ENCODE results near the gene SLC6A2.

Gene SLC6A2

DNA sequence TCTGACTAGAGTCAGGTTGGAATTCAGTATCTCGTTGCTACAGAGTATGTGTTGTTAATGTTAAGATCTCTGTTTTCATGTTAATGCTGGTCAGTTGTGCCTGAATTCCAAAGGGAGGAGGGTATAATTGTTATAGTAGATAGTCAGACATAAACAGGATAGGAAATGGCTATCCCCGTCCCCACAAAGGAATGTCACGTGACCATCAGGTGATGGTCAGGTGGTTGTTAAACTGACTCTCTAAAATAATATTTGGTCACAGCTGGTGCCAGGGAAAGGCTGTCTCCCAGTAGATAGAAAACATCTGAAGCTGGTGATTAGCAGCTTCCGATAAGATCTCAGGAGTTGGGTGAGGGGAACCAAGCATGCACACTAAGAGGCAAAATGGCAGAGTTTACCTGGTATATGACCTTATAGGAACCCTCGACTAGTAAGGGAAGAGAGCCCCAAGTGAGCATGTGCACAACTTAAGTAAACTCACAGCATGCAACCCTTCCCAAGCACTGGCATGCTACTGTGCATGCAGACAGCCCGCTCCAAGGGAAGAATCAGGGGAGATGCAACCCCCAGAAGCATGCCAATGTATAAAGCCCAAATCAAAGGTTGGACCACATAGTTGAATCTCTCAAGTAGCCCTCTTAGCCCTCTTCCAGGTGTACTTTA is 27.4 kb upstream of the SLC6A2 start:
- no peak overlapping the region for H3K27ac ChIP-seq (ENCODE audit: low read length)
- H3K4me1 ChIP-seq (ENCODE audit: control insufficient read depth, insufficient read depth, low read length) = no peaks in the 10 kb centered on the region
- no CpG with 5 or more reads among the region's 6 CpGs for WGBS (ENCODE audit: insufficient coverage, insufficient read length)
- no peaks in the 10 kb centered on the region for H3K36me3 ChIP-seq (ENCODE audit: control insufficient read depth, insufficient read depth, low read length)
- H3K27me3 ChIP-seq (ENCODE audit: control insufficient read depth, insufficient read depth, low read length) = no peaks in the 10 kb centered on the region
- no peaks in the 10 kb centered on the region; the same call in 1 of the 2 replicates for H3K9me3 ChIP-seq (ENCODE audit: control insufficient read depth, insufficient read depth, low read length)
- DNase-seq (ENCODE audit: low read depth, low spot score) = no peak
- no peak overlapping the region for H3K4me3 ChIP-seq (ENCODE audit: low read length)

DNA sequence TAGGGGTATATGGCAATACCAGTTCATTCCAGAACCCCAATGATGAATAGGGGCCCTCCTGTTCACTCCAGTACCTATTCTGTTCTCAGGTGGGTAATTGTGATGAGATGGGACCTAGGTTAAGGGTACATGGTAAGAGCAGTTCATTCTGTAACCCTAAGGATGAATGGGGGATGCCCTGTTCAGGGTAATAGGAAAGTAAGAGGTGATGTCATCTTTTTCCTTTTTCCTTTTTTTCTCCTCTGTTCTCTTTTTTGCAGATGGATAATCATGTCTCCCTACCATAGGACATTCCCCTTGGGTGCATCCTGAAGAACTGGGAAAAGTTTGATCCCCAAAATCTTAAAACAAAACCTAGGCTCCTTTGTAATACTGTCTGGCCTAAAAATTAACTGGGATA is 25.0 kb upstream of the SLC6A2 start:
- no peak for DNase-seq (ENCODE audit: low read depth, low spot score)
- Histone ChIP-seq H3K27me3 (ENCODE audit: control insufficient read depth, insufficient read depth, low read length) (no peaks in the 10 kb centered on the region), H3K9me3 (ENCODE audit: control insufficient read depth, insufficient read depth, low read length) (no peaks in the 10 kb centered on the region; the same call in 1 of the 2 replicates), H3K36me3 (ENCODE audit: control insufficient read depth, insufficient read depth, low read length) (no peaks in the 10 kb centered on the region), H3K4me3 (ENCODE audit: low read length) (no peak overlapping the region), H3K4me1 (ENCODE audit: control insufficient read depth, insufficient read depth, low read length) (no peaks in the 10 kb centered on the region), H3K27ac (ENCODE audit: low read length) (no peak overlapping the region)

DNA sequence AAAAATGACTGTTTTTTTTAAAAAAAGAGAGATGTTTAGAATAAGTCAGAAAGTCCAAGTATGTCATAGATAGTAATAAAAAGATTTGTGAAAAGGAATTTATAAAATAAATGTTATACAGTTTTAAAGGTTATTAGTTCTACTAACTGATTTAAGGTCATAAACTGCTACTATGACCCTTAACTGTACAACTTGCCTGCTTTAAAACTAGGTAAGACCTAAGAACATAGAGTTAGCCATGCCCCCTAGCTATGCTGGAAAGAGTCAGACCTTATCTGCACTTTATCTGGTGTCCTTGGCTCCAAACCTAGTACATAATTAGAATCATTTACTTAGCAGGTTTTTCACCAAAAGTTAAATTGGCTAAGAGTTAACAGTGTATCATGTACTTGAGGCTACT is 23.5 kb upstream of the SLC6A2 start:
- Histone ChIP-seq H3K4me3 (ENCODE audit: low read length) (no peak overlapping the region), H3K4me1 (ENCODE audit: control insufficient read depth, insufficient read depth, low read length) (no peaks in the 10 kb centered on the region), H3K9me3 (ENCODE audit: control insufficient read depth, insufficient read depth, low read length) (no peaks in the 10 kb centered on the region; the same call in 1 of the 2 replicates), H3K27me3 (ENCODE audit: control insufficient read depth, insufficient read depth, low read length) (no peaks in the 10 kb centered on the region), H3K27ac (ENCODE audit: low read length) (no peak overlapping the region), H3K36me3 (ENCODE audit: control insufficient read depth, insufficient read depth, low read length) (no peaks in the 10 kb centered on the region)
- no peak for DNase-seq (ENCODE audit: low read depth, low spot score)

DNA sequence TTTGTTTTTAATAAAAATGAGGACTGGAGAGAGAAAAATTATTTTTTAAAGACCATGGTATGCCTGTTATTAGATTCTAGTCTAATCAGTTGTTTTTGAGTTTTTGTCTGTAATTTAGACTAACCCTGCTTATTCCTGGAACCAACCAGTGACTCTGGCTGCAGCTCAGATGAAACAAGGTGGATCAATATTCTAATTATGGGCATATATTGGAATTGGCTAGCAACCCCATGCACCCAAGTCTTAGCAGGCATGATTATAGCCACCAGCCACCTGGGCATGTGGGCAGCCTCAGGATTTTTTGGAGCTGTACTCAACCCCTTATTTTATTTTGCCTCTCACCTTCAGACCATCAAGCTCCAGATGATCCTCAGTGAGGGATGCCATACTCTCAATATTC is 21.6 kb upstream of the SLC6A2 start:
- no peak for DNase-seq (ENCODE audit: low read depth, low spot score)
- Histone ChIP-seq H3K27ac (ENCODE audit: low read length) (no peak overlapping the region), H3K4me1 (ENCODE audit: control insufficient read depth, insufficient read depth, low read length) (no peaks in the 10 kb centered on the region), H3K36me3 (ENCODE audit: control insufficient read depth, insufficient read depth, low read length) (no peaks in the 10 kb centered on the region), H3K9me3 (ENCODE audit: control insufficient read depth, insufficient read depth, low read length) (no peaks in the 10 kb centered on the region), H3K27me3 (ENCODE audit: control insufficient read depth, insufficient read depth, low read length) (no peaks in the 10 kb centered on the region), H3K4me3 (ENCODE audit: low read length) (no peak overlapping the region)

DNA sequence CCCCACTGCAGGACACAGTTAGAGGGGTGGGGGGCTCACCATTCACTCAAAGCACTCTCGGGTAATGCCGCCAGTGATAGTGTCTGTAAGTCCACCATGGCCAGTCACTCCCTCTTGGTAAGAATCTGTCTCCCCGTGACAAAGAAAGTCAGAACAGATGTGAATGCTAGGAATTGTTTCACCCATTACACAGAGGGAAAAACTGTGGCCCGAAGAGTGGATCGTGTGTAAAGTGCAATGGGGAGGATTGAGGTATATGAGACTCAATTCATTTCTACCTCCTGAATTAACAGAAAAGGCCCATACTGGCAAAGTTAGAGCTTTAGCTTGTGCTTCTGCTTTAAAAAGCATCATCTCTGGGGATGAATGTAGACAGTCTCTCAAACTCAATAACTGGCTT is 17.5 kb upstream of the SLC6A2 start:
- Histone ChIP-seq H3K27ac (ENCODE audit: low read length) (no peak overlapping the region), H3K36me3 (ENCODE audit: control insufficient read depth, insufficient read depth, low read length) (no peaks in the 10 kb centered on the region), H3K4me3 (ENCODE audit: low read length) (no peak overlapping the region), H3K9me3 (ENCODE audit: control insufficient read depth, insufficient read depth, low read length) (no peaks in the 10 kb centered on the region), H3K4me1 (ENCODE audit: control insufficient read depth, insufficient read depth, low read length) (no peaks in the 10 kb centered on the region), H3K27me3 (ENCODE audit: control insufficient read depth, insufficient read depth, low read length) (no peaks in the 10 kb centered on the region)
- no peak for DNase-seq (ENCODE audit: low read depth, low spot score)
- no CpG with 5 or more reads among the region's 5 CpGs for WGBS (ENCODE audit: insufficient coverage, insufficient read length)

DNA sequence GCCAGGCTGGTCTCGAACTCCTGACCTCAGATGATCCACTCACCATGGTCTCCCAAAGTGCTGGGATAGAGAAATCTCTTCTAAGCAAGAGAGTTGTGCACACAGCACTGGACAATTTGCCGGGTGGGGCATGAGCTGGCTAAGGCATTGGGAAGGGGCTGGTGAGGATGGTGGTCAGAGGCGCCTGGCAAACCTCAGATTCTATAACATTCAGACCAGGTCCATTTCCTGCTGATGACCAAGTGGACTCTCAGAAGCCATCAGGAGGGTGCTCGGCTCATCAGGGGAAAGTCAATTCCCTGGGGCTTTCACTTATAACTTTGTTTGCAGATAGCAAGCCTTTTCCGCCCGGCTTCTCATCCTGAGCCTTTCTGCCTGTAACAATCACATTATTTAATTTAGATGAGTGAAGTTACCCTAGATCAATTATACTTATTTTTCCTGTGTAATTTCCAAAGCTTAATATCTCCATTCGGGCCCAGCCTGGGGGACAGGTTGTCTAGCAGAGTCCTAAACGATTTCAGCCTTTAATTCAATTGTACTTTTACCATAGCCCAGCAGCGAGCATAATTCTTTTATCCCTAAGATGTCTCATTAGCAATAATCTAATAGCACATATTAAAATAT is 15.0 kb upstream of the SLC6A2 start:
- DNase-seq (ENCODE audit: low read depth, low spot score) = no peak
- H3K27me3 ChIP-seq (ENCODE audit: control insufficient read depth, insufficient read depth, low read length) = no peaks in the 10 kb centered on the region
- no CpG with 5 or more reads among the region's 9 CpGs for WGBS (ENCODE audit: insufficient coverage, insufficient read length)
- H3K9me3 ChIP-seq (ENCODE audit: control insufficient read depth, insufficient read depth, low read length) = no peaks in the 10 kb centered on the region
- no peaks in the 10 kb centered on the region for H3K4me1 ChIP-seq (ENCODE audit: control insufficient read depth, insufficient read depth, low read length)
- H3K36me3 ChIP-seq (ENCODE audit: control insufficient read depth, insufficient read depth, low read length) = no peaks in the 10 kb centered on the region
- H3K4me3 ChIP-seq (ENCODE audit: low read length) = no peak overlapping the region
- H3K27ac ChIP-seq (ENCODE audit: low read length) = no peak overlapping the region

DNA sequence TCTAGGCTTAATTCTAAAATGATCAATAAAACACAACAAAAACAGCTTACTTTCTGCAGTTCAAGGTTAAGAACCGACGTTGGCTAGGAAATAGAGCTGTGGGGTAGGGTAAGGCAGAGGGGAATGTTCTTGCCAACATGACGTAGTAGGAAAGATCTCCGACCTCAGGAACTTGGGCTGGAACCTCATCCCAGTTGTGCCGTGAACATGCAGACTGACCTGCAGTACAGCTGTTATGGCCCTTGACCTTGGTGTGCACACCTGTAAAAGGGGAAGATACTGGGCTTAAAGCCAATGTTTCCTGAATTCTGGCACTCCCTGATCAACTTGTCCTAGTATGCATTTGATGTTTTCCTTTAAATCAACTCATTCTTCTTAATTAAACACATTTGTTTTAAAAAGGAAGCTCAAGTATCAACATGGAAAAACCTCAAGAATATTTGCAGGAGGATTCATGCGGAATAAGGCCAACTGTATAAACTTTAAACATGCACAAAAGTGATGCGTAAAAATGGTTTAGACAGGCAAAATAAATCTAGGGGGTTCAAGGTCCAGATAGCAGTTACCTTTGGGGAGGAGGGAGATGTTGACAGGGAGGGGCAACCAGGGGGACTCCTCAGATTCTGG is 14.2 kb upstream of the SLC6A2 start:
- no CpG with 5 or more reads among the region's 7 CpGs for WGBS (ENCODE audit: insufficient coverage, insufficient read length)

DNA sequence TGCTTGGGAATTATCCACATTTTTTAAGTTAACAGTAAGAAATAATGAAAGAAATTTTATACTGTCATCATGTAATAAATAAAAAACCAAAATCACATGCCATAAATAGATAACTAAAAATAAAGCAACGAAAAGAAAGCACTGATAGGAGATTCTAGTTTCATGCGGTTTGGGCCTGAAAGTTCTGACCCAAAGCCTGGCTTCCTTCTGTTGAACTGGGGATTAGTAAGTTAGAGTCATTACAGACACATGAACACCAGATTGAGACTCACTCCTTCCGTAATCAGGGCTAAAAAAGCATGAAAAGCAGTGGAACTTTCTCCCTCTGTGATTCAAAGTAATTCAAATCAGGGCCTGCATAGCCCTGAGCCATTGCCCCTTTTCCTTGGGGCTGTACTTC is 13.2 kb upstream of the SLC6A2 start:
- H3K9me3 ChIP-seq (ENCODE audit: control insufficient read depth, insufficient read depth, low read length) = no peaks in the 10 kb centered on the region
- no peaks in the 10 kb centered on the region for H3K36me3 ChIP-seq (ENCODE audit: control insufficient read depth, insufficient read depth, low read length)
- DNase-seq (ENCODE audit: low read depth, low spot score) = no peak
- H3K4me1 ChIP-seq (ENCODE audit: control insufficient read depth, insufficient read depth, low read length) = no peaks in the 10 kb centered on the region
- H3K27ac ChIP-seq (ENCODE audit: low read length) = no peak overlapping the region
- H3K27me3 ChIP-seq (ENCODE audit: control insufficient read depth, insufficient read depth, low read length) = no peaks in the 10 kb centered on the region
- no peak overlapping the region for H3K4me3 ChIP-seq (ENCODE audit: low read length)
- no CpG with 5 or more reads among the region's 3 CpGs for WGBS (ENCODE audit: insufficient coverage, insufficient read length)

More for the DNA sequence above, 14.2 kb upstream of the SLC6A2 start:
- H3K27me3 ChIP-seq (ENCODE audit: control insufficient read depth, insufficient read depth, low read length) = no peaks in the 10 kb centered on the region
- H3K36me3 ChIP-seq (ENCODE audit: control insufficient read depth, insufficient read depth, low read length) = no peaks in the 10 kb centered on the region
- H3K4me3 ChIP-seq (ENCODE audit: low read length) = no peak overlapping the region
- DNase-seq (ENCODE audit: low read depth, low spot score) = no peak
- H3K27ac ChIP-seq (ENCODE audit: low read length) = no peak overlapping the region
- H3K9me3 ChIP-seq (ENCODE audit: control insufficient read depth, insufficient read depth, low read length) = no peaks in the 10 kb centered on the region
- H3K4me1 ChIP-seq (ENCODE audit: control insufficient read depth, insufficient read depth, low read length) = no peaks in the 10 kb centered on the region

DNA sequence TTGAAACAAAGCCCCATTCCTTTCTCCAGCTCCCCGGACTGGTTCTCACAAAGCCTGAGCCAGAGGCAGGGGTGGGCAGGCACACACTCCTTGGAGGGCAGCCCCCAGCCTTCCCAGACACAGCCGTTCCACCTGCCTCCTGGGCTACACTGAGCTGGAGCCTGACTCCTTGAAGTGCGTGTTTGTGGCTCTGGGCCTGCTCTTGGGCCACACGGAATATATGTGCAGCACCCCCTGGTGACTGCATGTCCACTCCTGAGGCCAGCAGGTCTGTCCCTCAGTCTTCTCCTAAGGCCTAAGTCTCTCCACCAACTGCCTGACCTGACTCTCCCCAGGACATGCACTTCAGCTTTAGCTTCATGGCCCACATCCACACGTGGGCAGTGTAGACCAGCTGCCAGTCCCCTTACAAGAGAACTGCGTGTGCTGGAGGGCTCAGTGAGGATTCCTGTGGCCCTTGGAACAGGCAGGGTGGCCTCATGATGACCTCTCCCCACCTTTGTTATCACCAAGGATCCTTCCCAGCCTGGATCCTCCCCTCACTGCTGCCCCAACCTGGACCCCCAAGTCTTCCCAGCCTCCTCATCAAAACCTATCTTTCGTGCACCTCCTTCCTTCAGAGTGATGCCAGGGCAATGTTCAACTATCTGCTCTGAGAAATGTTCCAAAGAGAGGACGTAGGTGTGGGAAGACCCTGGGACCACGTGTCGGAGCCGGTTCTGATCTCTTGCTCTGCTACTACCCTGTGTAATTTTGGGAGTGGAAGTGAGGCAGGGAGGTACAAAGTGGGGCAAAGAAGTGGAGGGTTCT is 12.4 kb upstream of the SLC6A2 start:
- H3K27ac ChIP-seq (ENCODE audit: low read length) = no peak overlapping the region
- H3K36me3 ChIP-seq (ENCODE audit: control insufficient read depth, insufficient read depth, low read length) = no peaks in the 10 kb centered on the region
- DNase-seq (ENCODE audit: low read depth, low spot score) = no peak
- no CpG with 5 or more reads among the region's 11 CpGs for WGBS (ENCODE audit: insufficient coverage, insufficient read length)
- no peaks in the 10 kb centered on the region for H3K4me1 ChIP-seq (ENCODE audit: control insufficient read depth, insufficient read depth, low read length)
- no peaks in the 10 kb centered on the region for H3K9me3 ChIP-seq (ENCODE audit: control insufficient read depth, insufficient read depth, low read length)
- H3K27me3 ChIP-seq (ENCODE audit: control insufficient read depth, insufficient read depth, low read length) = no peaks in the 10 kb centered on the region
- no peak overlapping the region for H3K4me3 ChIP-seq (ENCODE audit: low read length)

DNA sequence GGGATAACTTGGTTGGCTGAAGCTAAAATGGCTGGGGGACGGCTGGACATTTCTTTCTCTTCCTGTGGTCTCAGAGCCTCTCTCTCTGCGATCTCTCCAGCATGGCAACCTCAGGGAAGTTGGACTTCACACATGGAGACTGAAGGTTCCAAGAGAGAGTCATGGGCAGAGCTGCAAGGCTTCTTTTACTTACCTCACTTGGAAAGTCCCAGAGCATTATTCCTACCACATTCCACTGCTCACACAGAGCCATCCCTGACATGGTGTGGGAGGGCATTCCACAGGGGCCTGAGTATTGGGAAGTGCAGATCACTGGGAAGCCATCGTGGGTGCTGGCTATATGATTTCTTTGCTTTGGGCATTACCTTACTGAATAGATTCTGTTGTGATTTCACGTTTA is 9.8 kb upstream of the SLC6A2 start:
- DNase-seq (ENCODE audit: low read depth, low spot score) = no peak
- H3K4me1 ChIP-seq (ENCODE audit: control insufficient read depth, insufficient read depth, low read length) = no peaks in the 10 kb centered on the region
- no peaks in the 10 kb centered on the region for H3K36me3 ChIP-seq (ENCODE audit: control insufficient read depth, insufficient read depth, low read length)
- H3K27ac ChIP-seq (ENCODE audit: low read length) = no peak overlapping the region
- WGBS (ENCODE audit: insufficient coverage, insufficient read length) = no CpG with 5 or more reads among the region's 4 CpGs
- no peaks in the 10 kb centered on the region for H3K27me3 ChIP-seq (ENCODE audit: control insufficient read depth, insufficient read depth, low read length)
- no peaks in the 10 kb centered on the region for H3K9me3 ChIP-seq (ENCODE audit: control insufficient read depth, insufficient read depth, low read length)
- H3K4me3 ChIP-seq (ENCODE audit: low read length) = no peak overlapping the region
